ENCODE results near the gene WIPF1. TPM values are rescaled to one million over a fixed set of nuclear protein-coding genes. Genes with fewer than 3 reads are reported as not detected.

WIPF1 gene
- total RNA-seq, 1 donor from 2014 or later: 8.0 TPM

- no peak for DNase-seq (ENCODE audit: low read depth, low spot score)
Measured at GRCh38 chr2:174621323-174621722, 23.7 kb upstream of the WIPF1 start.

DNA sequence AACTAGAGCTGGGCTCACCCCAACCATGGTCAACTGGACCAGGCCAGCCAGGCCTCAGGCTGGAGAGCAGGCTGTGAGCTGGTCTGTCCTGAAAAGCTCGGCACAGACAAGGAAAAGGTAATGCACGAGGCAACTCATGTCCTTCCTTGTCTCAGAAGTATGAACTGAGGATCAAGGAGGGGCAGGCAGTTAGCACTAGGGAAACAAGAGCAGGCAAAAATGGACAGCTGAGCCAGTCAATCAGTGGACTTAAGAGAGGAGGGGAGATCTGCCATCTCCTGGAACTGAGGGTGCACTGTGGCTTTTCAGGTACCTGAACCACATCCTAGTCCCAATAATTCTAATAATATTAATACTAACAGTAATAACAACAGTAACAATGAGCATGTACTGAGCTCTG lies 20.6 kb upstream of the WIPF1 start:
- no peak for DNase-seq (ENCODE audit: low read depth, low spot score)

DNA sequence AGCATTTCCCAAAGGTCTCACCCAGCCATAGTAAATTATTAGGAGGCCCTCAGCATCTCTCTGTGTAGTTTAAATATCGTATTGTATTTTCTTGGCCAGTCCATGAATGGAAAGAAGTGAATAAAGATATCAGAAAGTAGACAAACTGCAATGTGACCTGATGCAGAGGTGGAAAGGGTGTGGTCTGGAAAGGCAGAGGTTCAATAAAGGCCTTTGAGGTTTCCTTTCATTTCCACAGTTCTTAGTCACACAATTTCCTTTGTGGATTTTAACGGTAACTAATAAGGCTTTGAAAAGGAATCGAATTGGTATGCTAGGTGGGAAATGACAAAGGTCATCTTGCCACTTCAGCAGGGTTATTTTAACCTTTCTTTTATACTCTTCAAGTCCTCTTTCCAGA lies 20.1 kb upstream of the WIPF1 start:
- DNase-seq (ENCODE audit: low read depth, low spot score): no peak

GRCh38 chr2:174617120-174617519 lies 19.5 kb upstream of the WIPF1 start:
- no peak for DNase-seq (ENCODE audit: low read depth, low spot score)

DNA sequence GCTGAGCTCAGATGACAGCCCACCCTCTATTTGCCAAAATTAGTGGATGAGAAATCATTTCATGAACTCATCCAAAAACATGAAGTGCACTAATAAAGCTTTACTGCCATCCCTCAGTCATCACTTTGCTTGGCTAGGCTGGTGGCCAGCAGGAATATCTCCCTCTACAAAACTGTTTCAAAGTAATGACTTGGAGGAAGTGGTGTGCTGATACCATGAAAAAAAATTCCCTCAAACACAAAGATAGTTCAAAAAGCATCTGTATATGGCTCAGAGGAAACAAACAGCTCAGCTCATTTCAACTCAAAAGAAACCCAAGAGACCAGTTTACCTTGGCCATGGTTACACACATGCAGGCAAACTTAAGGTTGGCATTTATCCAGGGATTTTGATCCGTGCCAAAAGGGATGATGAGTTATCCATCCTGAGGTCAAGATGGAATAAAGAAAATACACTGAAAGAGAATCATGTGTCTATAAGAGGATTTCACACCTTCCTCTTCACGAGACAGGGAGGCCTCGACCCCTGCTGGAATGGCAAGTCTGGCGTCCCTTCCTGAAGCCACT lies 18.4 kb upstream of the WIPF1 start:
- DNase-seq (ENCODE audit: low read depth, low spot score): no peak

DNA sequence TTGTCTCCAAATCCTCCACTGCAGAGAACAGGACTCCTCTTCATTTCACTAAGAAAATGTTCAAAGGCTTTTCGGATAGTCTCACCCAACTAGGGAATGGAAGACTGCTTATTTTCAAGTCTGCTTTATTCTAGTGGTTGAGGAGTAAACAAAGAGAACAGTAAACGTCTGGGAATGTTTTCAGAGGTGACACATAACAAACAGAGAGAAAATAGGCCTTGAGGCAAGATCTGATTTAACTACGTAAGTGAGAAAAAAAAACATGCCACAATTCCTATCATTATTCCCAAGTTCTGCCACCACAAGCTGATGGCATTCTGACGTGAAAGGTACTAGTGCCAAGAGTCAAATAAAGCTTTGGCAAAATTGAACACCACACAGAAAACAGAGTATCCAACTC lies 16.7 kb upstream of the WIPF1 start:
- DNase-seq (ENCODE audit: low read depth, low spot score): no peak

GRCh38 chr2:174613531-174613930 lies 15.9 kb upstream of the WIPF1 start:
- no peak for DNase-seq (ENCODE audit: low read depth, low spot score)

DNA sequence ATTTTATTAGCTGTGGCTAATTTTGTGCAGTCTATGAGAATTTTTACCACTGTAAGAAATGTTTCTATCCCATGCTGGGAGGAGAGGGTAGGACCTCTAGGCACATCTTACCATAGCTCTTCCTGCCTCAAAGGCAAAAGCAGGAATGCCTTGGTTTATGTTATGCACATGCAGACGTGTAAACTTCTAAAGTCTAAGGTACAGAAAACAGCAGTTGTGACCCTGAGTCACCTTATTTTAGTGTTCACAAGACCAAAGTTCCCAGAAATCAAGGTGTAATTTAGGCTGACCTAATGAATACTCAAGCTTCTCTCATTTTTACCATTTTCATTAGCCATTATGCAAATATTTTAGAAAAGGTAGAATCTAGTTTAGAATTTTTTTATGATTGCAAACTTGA lies 15.4 kb upstream of the WIPF1 start:
- DNase-seq (ENCODE audit: low read depth, low spot score): no peak

- DNase-seq (ENCODE audit: low read depth, low spot score): no peak
Measured at GRCh38 chr2:174611854-174612253, 14.2 kb upstream of the WIPF1 start.

DNA sequence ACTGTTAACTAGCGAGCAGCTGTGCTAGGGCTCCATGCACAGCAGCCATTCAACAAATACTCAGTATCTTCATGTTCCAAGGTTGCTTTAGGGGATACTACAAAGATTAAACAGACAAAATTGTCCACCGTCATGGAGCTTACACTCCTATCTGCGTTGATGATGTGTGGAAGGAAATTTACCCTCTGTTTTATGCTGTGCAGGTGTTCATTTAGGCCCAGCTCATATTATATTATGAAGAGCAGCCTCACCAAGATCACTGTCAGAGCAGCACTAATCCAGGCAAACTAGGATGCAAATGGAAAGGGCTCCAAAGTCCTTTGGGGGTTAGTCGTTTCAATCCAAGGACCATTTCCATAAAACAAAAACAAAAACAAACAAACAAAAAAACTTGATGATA lies 13.4 kb upstream of the WIPF1 start:
- DNase-seq (ENCODE audit: low read depth, low spot score): no peak

DNA sequence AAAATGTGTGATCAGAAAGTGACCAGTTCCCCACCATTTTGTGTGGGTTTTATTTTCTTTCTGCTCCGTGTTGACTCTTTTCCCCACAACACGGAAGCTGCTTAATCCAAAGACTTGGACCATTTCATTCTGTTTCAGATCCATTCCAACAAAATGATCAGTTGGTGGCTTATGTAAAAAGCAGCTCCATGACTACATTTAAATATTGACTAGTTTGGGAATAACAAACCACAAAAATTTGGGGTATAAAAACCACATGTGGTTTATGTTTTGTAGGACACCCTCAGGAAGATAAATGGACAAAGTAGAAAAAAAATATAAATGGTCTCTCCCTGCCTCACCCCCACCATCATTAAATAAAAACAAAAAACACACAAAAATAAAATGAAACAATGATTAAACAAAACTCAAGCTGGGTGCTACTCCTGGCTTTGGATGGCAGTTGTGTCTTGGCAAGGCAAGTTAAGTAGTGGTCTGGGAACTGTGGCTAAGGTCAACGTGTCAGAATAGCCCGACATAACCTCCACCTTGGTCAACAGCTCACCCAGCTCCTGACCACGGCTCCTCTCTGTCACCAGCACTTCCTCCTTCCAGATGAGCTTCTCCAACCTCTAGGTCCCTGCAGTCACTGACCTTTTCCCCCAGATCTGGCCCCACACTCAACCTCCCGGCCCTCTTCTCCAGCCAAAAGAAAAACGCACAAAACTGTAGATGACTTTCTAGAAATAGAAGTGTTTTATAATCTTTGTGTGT lies 12.8 kb upstream of the WIPF1 start:
- no peak for DNase-seq (ENCODE audit: low read depth, low spot score)

- no peak for DNase-seq (ENCODE audit: low read depth, low spot score)
Measured at GRCh38 chr2:174609261-174609660, 11.7 kb upstream of the WIPF1 start.

GRCh38 chr2:174608866-174609214 lies 11.2 kb upstream of the WIPF1 start:
- DNase-seq (ENCODE audit: low read depth, low spot score): no peak

DNA sequence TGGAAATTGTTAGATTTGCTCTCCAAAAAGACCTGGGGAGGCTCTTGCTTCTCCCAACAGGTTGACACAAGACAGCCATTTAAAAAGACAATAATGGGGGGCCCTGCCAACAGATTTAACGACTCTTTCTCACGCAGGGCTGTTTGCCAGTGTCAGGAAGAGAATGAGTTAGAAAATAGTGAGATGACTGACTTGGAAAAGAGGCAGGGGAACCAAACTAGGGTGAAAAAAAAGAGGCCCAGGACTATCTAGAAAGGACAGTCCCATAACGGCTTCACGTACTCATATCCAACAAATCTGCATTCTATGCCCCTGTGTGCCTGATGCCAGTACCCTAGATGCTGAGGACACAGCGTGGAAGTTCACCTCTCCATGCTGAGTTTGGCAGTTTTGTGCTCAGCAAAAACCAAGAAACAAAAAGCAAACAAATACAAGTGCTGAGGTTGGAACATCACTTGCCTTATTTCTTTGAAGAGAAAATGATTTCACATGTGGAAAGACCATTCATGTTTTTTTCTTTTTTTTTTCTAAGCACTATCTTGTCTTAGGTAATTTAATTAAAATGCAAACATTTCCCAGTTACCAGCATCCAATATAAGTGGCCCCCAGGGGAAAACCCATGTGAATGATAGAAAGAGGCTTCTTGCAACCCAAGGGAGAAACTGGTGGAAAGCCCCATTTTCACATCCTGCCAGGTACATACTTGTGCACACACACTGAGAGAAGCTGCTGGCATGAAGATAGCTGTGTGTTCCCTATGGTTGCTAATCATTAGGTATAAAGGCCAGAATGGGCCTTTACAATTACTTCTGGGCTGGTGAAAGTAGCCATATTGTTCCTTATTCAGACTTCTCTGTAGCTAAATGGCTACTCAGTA lies 10.6 kb upstream of the WIPF1 start:
- DNase-seq (ENCODE audit: low read depth, low spot score): no peak

DNA sequence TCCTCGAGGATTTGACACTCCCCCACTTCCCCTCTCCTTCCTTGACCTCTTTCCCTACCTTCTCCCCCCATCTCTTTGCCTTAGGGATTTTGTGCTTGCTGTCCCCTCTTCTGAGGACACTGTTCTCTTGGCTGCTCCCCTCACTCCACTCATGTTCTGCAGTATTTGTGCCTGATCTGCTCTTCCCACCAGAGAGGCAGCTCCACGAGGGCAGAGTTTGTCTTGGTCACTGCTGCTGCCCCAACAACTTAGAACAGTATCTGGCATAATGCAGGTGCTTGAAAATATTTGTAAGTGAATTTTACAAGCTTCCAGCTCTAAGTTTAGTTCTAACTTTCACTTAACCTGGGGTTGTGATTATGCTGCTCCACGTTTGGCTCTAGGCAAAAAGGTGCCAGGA lies 10.0 kb upstream of the WIPF1 start:
- DNase-seq (ENCODE audit: low read depth, low spot score): no peak

DNA sequence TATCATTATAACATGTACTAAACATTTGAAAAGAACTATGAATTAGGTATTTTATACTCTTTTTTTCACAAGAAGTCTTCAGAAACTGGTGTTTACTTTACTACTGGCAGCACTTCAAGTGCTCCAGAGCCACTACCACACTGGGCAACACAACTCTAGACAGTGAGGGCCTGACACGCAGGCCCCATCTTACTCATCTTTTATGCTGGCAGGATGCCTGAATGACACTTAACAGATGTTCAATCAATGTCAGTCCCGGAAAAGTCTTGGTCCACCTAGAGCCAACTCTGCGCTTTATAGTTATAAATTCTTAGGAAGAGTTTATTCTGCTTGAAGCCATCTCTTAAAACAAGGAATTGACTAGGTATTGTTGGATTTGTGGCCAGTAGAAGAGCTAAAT lies 8.7 kb upstream of the WIPF1 start:
- no peak for DNase-seq (ENCODE audit: low read depth, low spot score)

GRCh38 chr2:174605687-174606086 lies 8.1 kb upstream of the WIPF1 start:
- DNase-seq (ENCODE audit: low read depth, low spot score): no peak

DNA sequence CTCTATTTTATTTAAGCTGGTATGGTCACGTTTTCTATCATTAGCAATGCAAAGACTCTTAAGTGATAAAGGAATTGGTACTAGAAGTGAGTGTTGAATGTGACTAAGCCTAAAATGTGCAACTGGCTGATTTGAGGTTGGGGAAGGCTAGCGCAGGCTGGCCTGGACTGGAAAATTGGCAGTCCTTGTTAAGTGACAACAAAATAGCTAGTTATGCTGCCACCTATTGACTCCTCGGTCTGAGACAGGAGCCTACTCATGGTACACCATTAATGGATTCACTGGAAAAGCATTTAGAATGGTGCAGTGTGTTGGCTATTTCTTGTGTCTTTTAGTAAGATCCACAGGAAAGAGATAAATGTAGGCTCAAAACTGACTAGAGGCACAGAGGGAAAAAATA lies 5.7 kb upstream of the WIPF1 start:
- no peak for DNase-seq (ENCODE audit: low read depth, low spot score)

DNA sequence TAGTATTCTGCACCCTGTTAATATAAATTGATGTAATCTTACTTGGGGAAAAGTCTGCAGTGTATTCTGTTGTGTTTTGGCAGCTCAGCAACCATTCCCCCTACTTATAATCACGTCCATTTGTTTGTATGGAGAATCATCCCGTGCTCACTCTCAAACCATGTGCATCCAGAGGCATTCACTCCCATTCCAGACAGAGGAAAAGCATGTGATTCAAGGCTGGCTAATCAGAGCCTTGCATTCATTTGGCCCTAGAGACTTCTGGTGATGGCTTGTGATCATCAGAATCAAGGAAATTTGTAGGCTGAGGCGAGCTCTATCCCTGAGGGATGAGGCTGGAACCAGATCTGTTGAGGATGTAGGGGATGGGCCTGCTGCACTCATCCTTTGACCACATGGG lies 5.1 kb upstream of the WIPF1 start:
- DNase-seq (ENCODE audit: low read depth, low spot score): no peak

GRCh38 chr2:174600349-174600748 lies 2.7 kb upstream of the WIPF1 start:
- DNase-seq (ENCODE audit: low read depth, low spot score): no peak

- no peak for DNase-seq (ENCODE audit: low read depth, low spot score)
Measured at GRCh38 chr2:174599310-174599921, 1.8 kb upstream of the WIPF1 start.

GRCh38 chr2:174597009-174597344 lies 627 bp downstream of the WIPF1 start:
- DNase-seq (ENCODE audit: low read depth, low spot score): no peak

All from pulmonary artery endothelial cell (primary cell).